Osteoblast (primary cell): Measurements from ENCODE around the gene IGF1. TPM values are rescaled to one million over a fixed set of nuclear protein-coding genes. Genes with fewer than 3 reads are reported as not detected.

Experiments
- DNase-seq: peaks from one replicate; pipeline ENCODE4 v3.0.0; 2011; ENCODE audit warnings: low spot score, mixed read lengths; ENCODE audit not compliant: insufficient read length; ENCODE audit errors: missing footprints
- H2AFZ ChIP-seq: 2 replicates; pipeline ENCODE4 v1.6.0; 2011; ENCODE audit warnings: mild to moderate bottlenecking, low read length
- H3K27ac ChIP-seq: 2 replicates; pipeline ENCODE4 v1.5.1; 2011; ENCODE audit warnings: mild to moderate bottlenecking, low read depth, low read length, moderate library complexity
- H3K27me3 ChIP-seq: 2 replicates; pipeline ENCODE4 v1.6.0; 2012; ENCODE audit warnings: mild to moderate bottlenecking, control low read depth, inconsistent platforms, low read length, moderate library complexity; ENCODE audit not compliant: insufficient read depth
- H3K36me3 ChIP-seq: 2 replicates; pipeline ENCODE4 v1.5.1; 2011; ENCODE audit warnings: mild to moderate bottlenecking, low read length, control low read depth, moderate library complexity; ENCODE audit not compliant: insufficient read depth
- H3K4me1 ChIP-seq: 2 replicates; pipeline ENCODE4 v1.5.1; 2011; ENCODE audit warnings: mild to moderate bottlenecking, low read length, control low read depth, moderate library complexity; ENCODE audit not compliant: insufficient read depth
- H3K4me2 ChIP-seq: 2 replicates; pipeline ENCODE4 v1.6.0; 2011; ENCODE audit warnings: mild to moderate bottlenecking, low read length; ENCODE audit not compliant: insufficient read depth
- H3K4me3 ChIP-seq: fragments of 200-600 bp; sonication (generic); 3 replicates; pipeline ENCODE4 v1.5.1; 2012; ENCODE audit warnings: mild to moderate bottlenecking, low read length, inconsistent platforms; ENCODE audit not compliant: insufficient read depth
- H3K79me2 ChIP-seq: 2 replicates; pipeline ENCODE4 v1.6.0; 2012; ENCODE audit warnings: mild to moderate bottlenecking, low read length, control low read depth, inconsistent platforms; ENCODE audit not compliant: insufficient read depth
- H3K9me3 ChIP-seq: 2 replicates; pipeline ENCODE4 v1.5.1; 2011; ENCODE audit warnings: low read depth, low read length, control low read depth
- H4K20me1 ChIP-seq: 2 replicates; pipeline ENCODE4 v1.6.0; 2012; ENCODE audit warnings: mild to moderate bottlenecking, low read length, control low read depth; ENCODE audit not compliant: insufficient read depth
- total RNA-seq: library from RNA; depleted of rRNA; stranded (reverse); fragments of >200 nt; gene quantifications from 2 replicates; pipeline ENCODE4 v1.2.3, GENCODE V29; 2012
- TF ChIP-seq, protein P1 (sequence below): IDR thresholded peaks from 2 replicates; pipeline ENCODE4 v1.5.1; 2011; ENCODE audit warnings: mild to moderate bottlenecking, low read depth, low read length, moderate library complexity; ENCODE audit errors: extremely low read depth

The IGF1 gene
- total RNA-seq, 1 donor: 0.72 TPM

DNA sequence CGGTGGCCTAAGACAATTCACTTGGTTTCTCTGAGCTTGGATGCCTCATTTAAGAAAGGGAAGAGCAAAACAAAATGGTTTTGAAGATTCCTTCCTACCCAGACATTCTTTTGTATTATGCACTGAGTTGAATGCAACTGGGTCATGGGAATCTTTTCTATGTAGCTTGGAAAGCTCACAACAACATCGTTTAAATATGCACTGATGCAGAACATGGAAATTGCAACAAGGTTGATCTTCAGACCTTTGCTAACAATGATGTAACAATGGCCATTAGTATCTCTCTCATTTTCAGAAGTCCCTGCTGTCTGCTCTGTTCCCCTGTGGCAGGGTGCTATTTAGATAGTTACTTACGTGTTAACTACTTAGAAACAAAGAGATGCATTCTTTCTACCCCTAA lies 30.1 kb upstream of the IGF1 start:
- no peaks in the 10 kb centered on the region for H3K27me3 ChIP-seq
- no peak overlapping the region for H2AFZ ChIP-seq
- H3K9me3 ChIP-seq: no peaks in the 10 kb centered on the region
- no peaks in the 10 kb centered on the region for H4K20me1 ChIP-seq
- H3K4me1 ChIP-seq: no peaks in the 10 kb centered on the region
- H3K4me2 ChIP-seq: no peak overlapping the region
- no peaks in the 10 kb centered on the region for H3K79me2 ChIP-seq
- H3K27ac ChIP-seq: no peak overlapping the region
- TF ChIP-seq, protein P1, sequence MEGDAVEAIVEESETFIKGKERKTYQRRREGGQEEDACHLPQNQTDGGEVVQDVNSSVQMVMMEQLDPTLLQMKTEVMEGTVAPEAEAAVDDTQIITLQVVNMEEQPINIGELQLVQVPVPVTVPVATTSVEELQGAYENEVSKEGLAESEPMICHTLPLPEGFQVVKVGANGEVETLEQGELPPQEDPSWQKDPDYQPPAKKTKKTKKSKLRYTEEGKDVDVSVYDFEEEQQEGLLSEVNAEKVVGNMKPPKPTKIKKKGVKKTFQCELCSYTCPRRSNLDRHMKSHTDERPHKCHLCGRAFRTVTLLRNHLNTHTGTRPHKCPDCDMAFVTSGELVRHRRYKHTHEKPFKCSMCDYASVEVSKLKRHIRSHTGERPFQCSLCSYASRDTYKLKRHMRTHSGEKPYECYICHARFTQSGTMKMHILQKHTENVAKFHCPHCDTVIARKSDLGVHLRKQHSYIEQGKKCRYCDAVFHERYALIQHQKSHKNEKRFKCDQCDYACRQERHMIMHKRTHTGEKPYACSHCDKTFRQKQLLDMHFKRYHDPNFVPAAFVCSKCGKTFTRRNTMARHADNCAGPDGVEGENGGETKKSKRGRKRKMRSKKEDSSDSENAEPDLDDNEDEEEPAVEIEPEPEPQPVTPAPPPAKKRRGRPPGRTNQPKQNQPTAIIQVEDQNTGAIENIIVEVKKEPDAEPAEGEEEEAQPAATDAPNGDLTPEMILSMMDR: no peak
- no peaks in the 10 kb centered on the region for H3K36me3 ChIP-seq
- H3K4me3 ChIP-seq: no peak overlapping the region
- no peak for DNase-seq

DNA sequence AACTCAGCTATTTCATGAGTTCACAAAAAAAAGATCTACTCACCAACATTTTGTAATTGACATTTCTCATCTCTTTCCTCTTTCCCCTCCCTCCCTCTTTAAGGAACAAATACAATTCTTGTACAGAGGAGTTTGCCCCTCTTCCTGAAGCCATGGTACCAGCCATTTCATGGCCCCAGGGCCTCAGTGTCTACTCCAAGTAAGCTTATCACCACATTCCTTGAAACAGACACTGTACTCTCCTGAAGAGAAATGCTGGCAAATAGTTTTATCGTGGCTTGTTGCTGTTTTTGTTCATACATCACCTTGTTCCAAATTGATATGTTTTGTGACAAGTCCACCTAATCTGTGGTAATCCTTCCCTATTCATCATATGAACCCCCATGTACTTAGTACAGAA lies 29.7 kb upstream of the IGF1 start:
- no peak overlapping the region for H3K4me3 ChIP-seq
- H3K4me2 ChIP-seq: no peak overlapping the region
- TF ChIP-seq, protein P1: no peak
- H3K27ac ChIP-seq: no peak overlapping the region
- H3K27me3 ChIP-seq: no peaks in the 10 kb centered on the region
- H3K79me2 ChIP-seq: no peaks in the 10 kb centered on the region
- DNase-seq: no peak
- H3K9me3 ChIP-seq: no peaks in the 10 kb centered on the region
- H4K20me1 ChIP-seq: no peaks in the 10 kb centered on the region
- H3K4me1 ChIP-seq: no peaks in the 10 kb centered on the region
- H2AFZ ChIP-seq: no peak overlapping the region
- no peaks in the 10 kb centered on the region for H3K36me3 ChIP-seq

DNA sequence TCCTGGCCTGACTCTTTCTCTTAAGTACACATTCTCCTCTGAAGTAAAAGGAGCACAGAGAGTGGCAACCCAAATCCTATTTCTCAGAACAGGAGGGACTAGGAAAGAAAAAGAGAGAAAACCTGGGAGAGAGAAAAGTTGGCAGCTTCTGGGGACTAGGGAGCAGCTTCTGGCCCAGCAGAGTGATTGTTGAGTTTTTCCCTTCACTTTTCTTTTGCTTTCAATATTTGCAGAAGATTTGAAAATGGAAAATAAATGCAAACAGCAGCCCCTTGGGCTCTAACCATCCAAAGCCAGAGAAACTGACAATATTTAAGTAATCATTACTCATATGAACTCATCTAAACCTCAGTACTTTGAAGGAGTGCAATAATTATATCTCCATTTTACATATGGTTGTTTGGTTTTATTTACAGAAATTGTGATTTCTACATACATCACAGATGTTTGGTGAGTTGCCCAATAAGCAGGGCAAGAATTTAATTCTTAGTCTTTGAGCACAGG lies 28.8 kb upstream of the IGF1 start:
- TF ChIP-seq, protein P1: no peak
- no peak overlapping the region for H2AFZ ChIP-seq
- no peaks in the 10 kb centered on the region for H3K27me3 ChIP-seq
- H3K4me1 ChIP-seq: no peaks in the 10 kb centered on the region
- H3K79me2 ChIP-seq: no peaks in the 10 kb centered on the region
- no peaks in the 10 kb centered on the region for H4K20me1 ChIP-seq
- H3K4me2 ChIP-seq: no peak overlapping the region
- no peaks in the 10 kb centered on the region for H3K9me3 ChIP-seq
- no peak overlapping the region for H3K4me3 ChIP-seq
- DNase-seq: no peak
- H3K36me3 ChIP-seq: no peaks in the 10 kb centered on the region
- H3K27ac ChIP-seq: no peak overlapping the region

DNA sequence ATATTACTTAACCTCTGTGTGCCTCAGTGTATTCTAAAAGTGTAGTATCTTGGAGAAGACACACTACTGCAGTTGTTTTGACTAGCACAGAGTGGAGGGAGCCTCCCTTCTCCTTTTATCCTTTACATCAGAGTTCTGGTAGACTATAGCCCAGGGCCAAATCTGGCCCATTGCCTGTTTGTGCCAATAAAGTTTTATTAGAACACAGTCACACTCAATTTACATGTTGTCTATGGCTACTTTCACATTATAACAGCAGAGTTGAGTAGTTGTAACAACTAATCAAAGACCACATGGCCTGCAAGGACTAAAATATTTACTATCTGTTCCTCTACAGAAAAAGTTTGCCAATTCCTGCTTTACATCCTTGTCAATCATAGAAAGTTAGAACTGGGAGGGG lies 27.7 kb upstream of the IGF1 start:
- no peaks in the 10 kb centered on the region for H4K20me1 ChIP-seq
- no peaks in the 10 kb centered on the region for H3K4me1 ChIP-seq
- no peaks in the 10 kb centered on the region for H3K36me3 ChIP-seq
- no peak overlapping the region for H2AFZ ChIP-seq
- no peak overlapping the region for H3K4me2 ChIP-seq
- no peak for DNase-seq
- H3K27me3 ChIP-seq: no peaks in the 10 kb centered on the region
- no peak overlapping the region for H3K27ac ChIP-seq
- no peak overlapping the region for H3K4me3 ChIP-seq
- TF ChIP-seq, protein P1: no peak
- H3K79me2 ChIP-seq: no peaks in the 10 kb centered on the region
- no peaks in the 10 kb centered on the region for H3K9me3 ChIP-seq
